ENCODE data around the gene ZC3HAV1L. TPM values are rescaled to one million over a fixed set of nuclear protein-coding genes. Genes with fewer than 3 reads are reported as not detected.

Gene ZC3HAV1L
- total and polyA plus RNA-seq, 7 donors = 0.18 to 2.4 (median 1.2) TPM

GRCh38 chr7:139075031-139075652 lies 39.3 kb upstream of the ZC3HAV1L start:
- Histone ChIP-seq H3K9me3 (no peaks in the 10 kb centered on the region), H3K27me3 (ENCODE audit: insufficient read depth in 3 of 3, low read length in 2 of 3) (no peaks in the 10 kb centered on the region), H3K27ac (no peak overlapping the region), H3K36me3 (ENCODE audit: insufficient read depth in 1 of 2, low read depth in 1 of 2) (peaks cover 2 to 73% of the 10 kb centered on the region in 2 donors), H3K4me3 (no peak overlapping the region), H3K4me1 (no peaks in the 10 kb centered on the region)
- intact Hi-C loops (cut with DNase I) = loop anchor here (5.0 to 10.0 kb wide), 3 partner anchors 58 to 190 kb away; no protein-coding TSS in a partner anchor
- DNase-seq (peak; percentile 56 to 65), ATAC-seq (peak; percentile 65 to 92 (median 79))
- peak; percentile 84 for TF ChIP-seq CTCF (IDR thresholded peaks at IDR 0.05)
- 38 to 39% (median 38%) methylated on average over 9 of the region's 9 CpGs for WGBS, 3 donors

GRCh38 chr7:139072796-139073195 lies 37.0 kb upstream of the ZC3HAV1L start:
- no peak for ATAC-seq
- no peaks in the 10 kb centered on the region for H3K27me3 ChIP-seq (ENCODE audit: insufficient read depth in 3 of 3, low read length in 2 of 3)
- no peak overlapping the region for H3K4me3 ChIP-seq
- intact Hi-C loops (cut with DNase I) = loop anchor here in 1 of 2 donors (10.0 kb wide), 1 partner anchor 188 kb away; no protein-coding TSS in a partner anchor
- no peak overlapping the region for H3K27ac ChIP-seq
- WGBS, 3 donors = 83 to 94% (median 91%) methylated on average over 8 of the region's 8 CpGs
- H3K4me1 ChIP-seq = no peaks in the 10 kb centered on the region
- no peaks in the 10 kb centered on the region for H3K9me3 ChIP-seq
- TF ChIP-seq CTCF (IDR thresholded peaks at IDR 0.05) = no peak
- H3K36me3 ChIP-seq (ENCODE audit: insufficient read depth in 1 of 2, low read depth in 1 of 2) = peaks cover 2 to 70% of the 10 kb centered on the region in 2 donors
- DNase-seq = no peak

- no peak for ATAC-seq
- intact Hi-C loops (cut with DNase I) = loop anchor here in 1 of 2 donors (10.0 kb wide), 1 partner anchor 187 kb away; no protein-coding TSS in a partner anchor
- H3K27ac ChIP-seq = no peak overlapping the region
- H3K4me1 ChIP-seq = no peaks in the 10 kb centered on the region
- TF ChIP-seq CTCF (IDR thresholded peaks at IDR 0.05) = no peak
- peaks cover 4 to 65% of the 10 kb centered on the region in 2 donors for H3K36me3 ChIP-seq (ENCODE audit: insufficient read depth in 1 of 2, low read depth in 1 of 2)
- no peaks in the 10 kb centered on the region for H3K9me3 ChIP-seq
- H3K4me3 ChIP-seq = no peak overlapping the region
- DNase-seq = no peak
- H3K27me3 ChIP-seq (ENCODE audit: insufficient read depth in 3 of 3, low read length in 2 of 3) = no peaks in the 10 kb centered on the region
- WGBS, 3 donors = 89 to 97% (median 92%) methylated on average over 3 of the region's 3 CpGs
These were observed 35.8 kb upstream of the ZC3HAV1L start for GRCh38 chr7:139071680-139072079.

GRCh38 chr7:139068544-139069399 lies 32.9 kb upstream of the ZC3HAV1L start:
- H3K27me3 ChIP-seq (ENCODE audit: insufficient read depth in 3 of 3, low read length in 2 of 3) = no peaks in the 10 kb centered on the region
- DNase-seq (no peak), ATAC-seq (no peak)
- no peak for TF ChIP-seq CTCF (IDR thresholded peaks at IDR 0.05)
- WGBS, 3 donors = 96 to 97% (median 96%) methylated on average over 9 of the region's 9 CpGs
- no peaks in the 10 kb centered on the region for H3K4me1 ChIP-seq
- intact Hi-C loops (cut with DNase I) = no loop called here
- no peak overlapping the region for H3K4me3 ChIP-seq
- H3K9me3 ChIP-seq = no peaks in the 10 kb centered on the region
- peaks cover 5 to 75% of the 10 kb centered on the region in 2 donors for H3K36me3 ChIP-seq (ENCODE audit: insufficient read depth in 1 of 2, low read depth in 1 of 2)
- no peak overlapping the region for H3K27ac ChIP-seq
